ENCODE measurements around the gene TSPEAR. TPM values are rescaled to one million over a fixed set of nuclear protein-coding genes. Genes with fewer than 3 reads are reported as not detected.

TSPEAR gene
- total and polyA plus RNA-seq, 4 donors = 0.24 to 0.66 (median 0.33) TPM; not detected in 1

DNA sequence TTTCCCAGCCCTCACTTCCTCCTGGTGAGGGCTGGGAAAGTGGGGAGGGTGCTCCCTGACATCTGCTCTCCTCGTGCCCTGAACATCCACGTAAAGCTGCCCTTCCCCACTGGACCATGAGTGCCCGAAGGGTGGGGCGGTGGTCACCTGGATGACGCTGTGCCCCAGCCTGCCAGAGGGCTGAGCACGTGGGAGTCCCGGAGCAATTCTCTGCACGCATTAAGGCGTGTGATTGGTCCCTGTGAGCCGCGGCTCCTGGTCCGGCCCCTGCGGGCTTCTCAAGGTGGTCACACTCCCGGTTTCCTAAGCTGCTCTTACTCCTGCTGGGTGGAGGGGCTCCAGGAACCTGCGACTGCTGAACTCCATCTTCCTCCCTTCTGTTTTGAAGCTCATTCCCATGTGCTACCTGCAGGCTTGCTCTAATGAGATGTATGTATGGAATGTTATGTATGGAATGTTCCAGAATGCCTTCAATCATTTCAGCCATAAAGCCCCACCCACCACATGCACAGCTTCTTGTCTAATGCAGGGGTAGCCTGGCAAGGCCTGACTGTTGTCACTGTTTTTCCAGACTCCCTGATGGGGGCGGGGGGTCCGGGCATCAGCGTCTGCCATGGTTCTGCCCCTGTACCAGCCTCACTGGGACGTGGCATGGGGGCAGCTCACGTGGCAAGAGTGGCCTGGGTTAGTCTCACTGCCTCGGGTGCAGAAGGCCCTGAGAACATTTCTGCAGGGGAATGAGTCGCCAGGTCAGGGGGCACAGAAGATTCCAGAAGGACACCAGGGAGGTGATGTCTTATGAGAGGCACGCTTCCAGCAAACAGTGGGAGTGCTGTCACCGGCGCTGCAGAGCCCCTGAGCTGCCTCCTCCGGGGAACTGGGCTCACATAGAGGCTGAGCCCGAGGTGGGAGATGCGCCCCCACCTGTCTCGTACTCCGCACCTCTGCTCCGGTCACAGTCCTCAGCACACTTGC is 190.8 kb downstream of the TSPEAR start:
- Histone ChIP-seq H3K4me1 (ENCODE audit: control insufficient read depth, insufficient read depth, low read length) (no peaks in the 10 kb centered on the region), H3K36me3 (ENCODE audit: control insufficient read depth, insufficient read depth, low read length) (no peaks in the 10 kb centered on the region), H3K9me3 (ENCODE audit: control insufficient read depth, insufficient read depth, low read length) (peaks cover 2% of the 10 kb centered on the region), H3K4me3 (ENCODE audit: low read depth, low read length) (no peak overlapping the region), H3K27me3 (ENCODE audit: control insufficient read depth, insufficient read depth, low read length) (no peaks in the 10 kb centered on the region), H3K27ac (ENCODE audit: low read depth, low read length) (no peak overlapping the region)
- WGBS (ENCODE audit: insufficient coverage) = 92% methylated on average over 28 of the region's 31 CpGs
- no peak for DNase-seq (ENCODE audit: low read depth in 4 of 6, low spot score in 6 of 6)

DNA sequence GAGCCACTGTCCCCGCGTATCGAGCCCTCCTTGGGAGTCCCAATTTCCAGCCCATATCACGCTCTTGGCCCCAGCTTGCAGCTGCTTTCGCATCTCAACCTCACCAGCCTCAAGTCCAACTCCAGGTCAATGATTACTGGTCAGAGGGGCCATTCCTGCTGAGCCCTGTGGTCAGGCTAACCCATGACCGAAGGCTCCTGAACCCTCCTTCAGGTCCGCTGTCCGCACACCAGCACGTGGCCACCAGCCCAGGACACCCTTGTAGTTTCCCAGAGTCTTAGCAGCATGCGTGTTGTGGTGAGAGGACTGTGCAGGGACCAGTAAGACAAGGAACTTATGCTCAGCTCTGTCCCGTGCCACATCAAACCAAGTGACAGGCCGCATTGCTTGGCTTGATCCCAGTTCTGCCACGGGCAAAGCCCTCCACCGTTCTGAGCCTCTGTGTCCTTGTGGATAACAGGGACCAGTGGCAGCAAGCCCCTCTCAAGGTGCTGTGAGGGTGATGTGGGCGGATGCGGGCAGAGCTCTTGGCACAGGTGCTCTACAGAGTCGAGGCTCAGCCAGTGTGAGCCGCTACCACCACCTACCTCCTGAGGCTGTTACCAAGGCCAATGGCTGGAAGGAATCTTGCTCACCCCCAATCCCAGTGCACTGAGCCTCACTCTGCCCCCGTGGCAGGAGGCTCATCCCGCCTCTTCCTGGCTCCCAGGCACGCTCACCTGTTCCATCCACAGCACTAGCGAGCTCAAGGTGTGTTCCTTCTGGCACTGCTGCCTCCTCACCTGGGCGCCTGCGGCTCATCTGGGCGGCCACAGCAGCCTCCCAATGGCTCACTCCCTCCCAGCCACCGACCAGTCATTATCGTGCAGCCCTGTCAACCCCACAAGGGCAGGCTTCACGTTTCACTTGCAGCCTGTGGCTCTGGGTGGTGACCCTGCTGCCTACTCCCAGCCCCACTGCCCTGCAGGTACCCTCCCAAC is 191.7 kb downstream of the TSPEAR start:
- Histone ChIP-seq H3K27ac (ENCODE audit: low read depth, low read length) (no peak overlapping the region), H3K27me3 (ENCODE audit: control insufficient read depth, insufficient read depth, low read length) (no peaks in the 10 kb centered on the region), H3K36me3 (ENCODE audit: control insufficient read depth, insufficient read depth, low read length) (no peaks in the 10 kb centered on the region), H3K4me3 (ENCODE audit: low read depth, low read length) (no peak overlapping the region), H3K4me1 (ENCODE audit: control insufficient read depth, insufficient read depth, low read length) (no peaks in the 10 kb centered on the region), H3K9me3 (ENCODE audit: control insufficient read depth, insufficient read depth, low read length) (peaks cover 2% of the 10 kb centered on the region)
- WGBS (ENCODE audit: insufficient coverage) = 93% methylated on average over 28 of the region's 28 CpGs
- DNase-seq (ENCODE audit: low read depth in 4 of 6, low spot score in 6 of 6) = no peak

DNA sequence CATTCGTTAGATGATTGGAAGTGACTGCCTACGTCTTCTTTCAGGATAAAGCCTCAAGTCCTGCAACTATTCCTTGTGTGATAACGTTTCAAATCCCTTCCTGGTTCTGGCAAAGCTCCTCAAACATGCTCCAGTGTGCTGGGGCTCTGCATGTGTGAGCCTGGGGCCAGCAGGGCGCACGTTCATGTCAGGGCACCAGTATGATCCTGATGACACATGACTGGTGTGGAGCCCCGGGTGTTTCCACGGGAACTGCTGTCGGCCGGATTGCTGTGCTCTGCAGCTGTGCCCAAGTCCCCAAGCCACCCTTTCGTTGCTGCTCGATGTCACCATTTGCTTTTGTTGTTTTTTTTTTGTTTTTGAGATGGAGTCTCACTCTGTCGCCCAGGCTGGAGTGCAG is 192.7 kb downstream of the TSPEAR start:
- Histone ChIP-seq H3K4me3 (ENCODE audit: low read depth, low read length) (no peak overlapping the region), H3K4me1 (ENCODE audit: control insufficient read depth, insufficient read depth, low read length) (no peaks in the 10 kb centered on the region), H3K9me3 (ENCODE audit: control insufficient read depth, insufficient read depth, low read length) (peaks cover 2% of the 10 kb centered on the region), H3K27ac (ENCODE audit: low read depth, low read length) (no peak overlapping the region), H3K36me3 (ENCODE audit: control insufficient read depth, insufficient read depth, low read length) (no peaks in the 10 kb centered on the region), H3K27me3 (ENCODE audit: control insufficient read depth, insufficient read depth, low read length) (no peaks in the 10 kb centered on the region)
- 62% methylated on average over 11 of the region's 12 CpGs for WGBS (ENCODE audit: insufficient coverage)
- DNase-seq (ENCODE audit: low read depth in 4 of 6, low spot score in 6 of 6) = no peak

DNA sequence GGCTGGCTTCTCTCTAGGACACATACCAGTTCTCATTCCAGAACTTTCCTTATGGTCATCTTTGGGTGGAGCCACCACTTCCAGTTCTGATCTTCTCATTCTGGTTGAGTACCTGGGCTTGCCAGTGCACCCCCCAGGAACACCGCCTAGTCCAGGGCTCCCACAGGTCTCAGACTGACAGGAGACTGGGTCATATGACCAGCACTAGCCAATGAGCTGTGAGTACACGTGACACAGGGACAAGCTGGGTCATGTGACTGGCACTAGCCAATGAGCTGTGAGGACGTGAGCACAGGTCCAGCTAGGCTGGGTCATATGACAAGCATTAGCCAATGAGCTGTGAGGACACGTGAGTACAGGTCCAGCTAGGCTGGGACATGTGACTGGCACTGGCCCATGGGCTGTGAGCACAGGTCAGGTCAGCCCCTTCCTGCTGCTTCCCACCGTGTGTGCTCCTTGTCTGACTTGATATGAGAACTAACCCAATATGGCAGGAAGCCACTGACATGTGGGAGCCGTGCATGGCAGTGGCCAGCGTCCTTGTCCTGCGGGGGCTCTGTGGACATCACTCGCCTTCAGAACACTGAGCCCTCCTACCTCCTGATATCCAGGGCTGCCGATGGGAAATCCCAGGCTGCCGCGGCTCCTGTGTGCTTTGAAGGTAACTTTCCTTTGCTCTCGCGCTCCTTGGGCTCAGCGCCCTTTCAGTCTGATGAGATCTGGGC is 194.0 kb downstream of the TSPEAR start:
- Histone ChIP-seq H3K9me3 (ENCODE audit: control insufficient read depth, insufficient read depth, low read length) (peaks cover 2% of the 10 kb centered on the region), H3K27ac (ENCODE audit: low read depth, low read length) (no peak overlapping the region), H3K27me3 (ENCODE audit: control insufficient read depth, insufficient read depth, low read length) (no peaks in the 10 kb centered on the region), H3K4me3 (ENCODE audit: low read depth, low read length) (no peak overlapping the region), H3K4me1 (ENCODE audit: control insufficient read depth, insufficient read depth, low read length) (no peaks in the 10 kb centered on the region), H3K36me3 (ENCODE audit: control insufficient read depth, insufficient read depth, low read length) (no peaks in the 10 kb centered on the region)
- peak in 1 of 6 donors; percentile 14 for DNase-seq (ENCODE audit: low read depth in 4 of 6, low spot score in 6 of 6)
- WGBS (ENCODE audit: insufficient coverage) = 74% methylated on average over 15 of the region's 15 CpGs

DNA sequence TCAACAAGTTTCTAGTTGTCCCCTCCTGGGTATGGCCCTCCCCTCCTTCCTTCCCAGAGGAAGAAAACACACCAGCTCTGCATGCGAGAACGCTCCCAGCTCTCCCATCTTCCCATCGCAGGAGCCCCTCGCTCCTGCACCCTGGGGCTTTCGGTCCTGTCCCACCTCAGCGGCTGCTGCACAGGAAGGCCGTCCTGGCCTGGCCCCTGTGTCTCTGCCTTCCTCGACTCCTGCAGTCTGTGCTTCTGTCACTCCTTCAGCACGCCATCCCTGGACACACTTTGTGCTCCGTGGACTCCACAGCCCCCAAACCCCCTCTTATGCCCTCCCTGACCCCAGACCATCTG is 194.6 kb downstream of the TSPEAR start:
- Histone ChIP-seq H3K36me3 (ENCODE audit: control insufficient read depth, insufficient read depth, low read length) (no peaks in the 10 kb centered on the region), H3K4me3 (ENCODE audit: low read depth, low read length) (no peak overlapping the region), H3K27me3 (ENCODE audit: control insufficient read depth, insufficient read depth, low read length) (no peaks in the 10 kb centered on the region), H3K27ac (ENCODE audit: low read depth, low read length) (no peak overlapping the region), H3K4me1 (ENCODE audit: control insufficient read depth, insufficient read depth, low read length) (no peaks in the 10 kb centered on the region), H3K9me3 (ENCODE audit: control insufficient read depth, insufficient read depth, low read length) (peaks cover 2% of the 10 kb centered on the region)
- 90% methylated on average over 10 of the region's 10 CpGs for WGBS (ENCODE audit: insufficient coverage)
- no peak for DNase-seq (ENCODE audit: low read depth in 4 of 6, low spot score in 6 of 6)

DNA sequence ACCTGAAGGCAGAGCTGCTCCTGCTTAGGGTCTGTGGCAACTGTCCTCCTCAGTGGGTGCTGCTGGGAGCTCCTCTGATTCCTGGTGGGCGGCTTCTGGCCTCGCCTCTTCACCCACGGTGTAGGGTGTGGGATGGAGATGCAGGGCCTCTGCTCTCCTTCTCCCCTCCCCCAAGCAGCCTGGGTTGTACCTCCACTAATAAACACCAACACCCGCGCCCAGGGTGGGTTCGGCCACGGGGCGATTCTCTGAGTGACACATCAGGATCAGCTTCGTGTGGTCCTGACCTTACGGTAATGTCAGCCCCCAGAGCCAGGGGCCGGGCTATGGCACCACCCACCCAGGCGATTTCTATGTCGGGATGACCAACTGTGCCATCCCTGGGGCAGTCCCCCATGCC is 195.0 kb downstream of the TSPEAR start:
- Histone ChIP-seq H3K9me3 (ENCODE audit: control insufficient read depth, insufficient read depth, low read length) (peaks cover 2% of the 10 kb centered on the region), H3K4me3 (ENCODE audit: low read depth, low read length) (no peak overlapping the region), H3K27ac (ENCODE audit: low read depth, low read length) (no peak overlapping the region), H3K36me3 (ENCODE audit: control insufficient read depth, insufficient read depth, low read length) (no peaks in the 10 kb centered on the region), H3K27me3 (ENCODE audit: control insufficient read depth, insufficient read depth, low read length) (no peaks in the 10 kb centered on the region), H3K4me1 (ENCODE audit: control insufficient read depth, insufficient read depth, low read length) (no peaks in the 10 kb centered on the region)
- DNase-seq (ENCODE audit: low read depth in 4 of 6, low spot score in 6 of 6) = no peak
- 88% methylated on average over 10 of the region's 13 CpGs for WGBS (ENCODE audit: insufficient coverage)

DNA sequence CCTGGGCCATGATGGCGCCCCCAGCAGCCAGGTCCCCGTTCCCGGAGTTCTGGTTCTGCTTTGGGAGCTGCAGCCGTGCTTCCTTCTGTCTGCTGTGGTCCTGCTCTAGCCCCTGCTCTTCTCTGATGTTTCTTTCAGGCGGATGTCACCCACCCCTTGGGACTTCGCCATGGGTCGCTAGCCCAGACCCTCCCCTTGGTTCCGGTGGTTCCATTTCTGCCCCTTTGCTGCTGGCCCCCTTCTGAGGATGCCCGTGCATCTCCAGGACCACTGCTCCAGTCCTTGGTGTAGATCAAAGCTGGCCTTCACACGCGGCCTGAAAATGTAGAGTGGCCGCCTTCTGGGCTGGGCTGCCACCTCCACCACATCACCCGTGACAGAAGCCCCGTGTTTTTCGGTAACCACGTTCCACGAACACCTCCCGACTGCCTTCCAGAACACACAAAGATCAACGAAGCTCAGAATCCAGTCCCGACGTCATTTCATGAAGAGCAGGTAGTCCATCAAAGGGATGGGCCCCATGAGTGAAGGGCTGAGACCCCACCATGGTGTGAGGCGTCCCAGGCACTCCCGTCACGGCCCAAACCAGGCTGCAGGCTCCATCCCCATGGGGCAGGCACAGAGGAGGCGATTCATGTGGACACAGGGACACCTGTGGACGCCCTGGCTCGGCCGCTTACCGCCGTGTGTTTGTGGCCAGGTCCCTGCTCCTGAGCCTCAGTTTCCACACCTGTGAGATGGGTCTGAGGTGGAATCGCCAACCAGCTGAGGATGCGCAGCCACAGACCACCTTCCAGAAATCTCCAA is 195.8 kb downstream of the TSPEAR start:
- Histone ChIP-seq H3K36me3 (ENCODE audit: control insufficient read depth, insufficient read depth, low read length) (no peaks in the 10 kb centered on the region), H3K4me3 (ENCODE audit: low read depth, low read length) (no peak overlapping the region), H3K27me3 (ENCODE audit: control insufficient read depth, insufficient read depth, low read length) (peaks cover under 1% of the 10 kb centered on the region), H3K9me3 (ENCODE audit: control insufficient read depth, insufficient read depth, low read length) (peaks cover 2% of the 10 kb centered on the region), H3K27ac (ENCODE audit: low read depth, low read length) (no peak overlapping the region), H3K4me1 (ENCODE audit: control insufficient read depth, insufficient read depth, low read length) (peaks cover 3% of the 10 kb centered on the region)
- no peak for DNase-seq (ENCODE audit: low read depth in 4 of 6, low spot score in 6 of 6)
- WGBS (ENCODE audit: insufficient coverage) = 90% methylated on average over 30 of the region's 32 CpGs

DNA sequence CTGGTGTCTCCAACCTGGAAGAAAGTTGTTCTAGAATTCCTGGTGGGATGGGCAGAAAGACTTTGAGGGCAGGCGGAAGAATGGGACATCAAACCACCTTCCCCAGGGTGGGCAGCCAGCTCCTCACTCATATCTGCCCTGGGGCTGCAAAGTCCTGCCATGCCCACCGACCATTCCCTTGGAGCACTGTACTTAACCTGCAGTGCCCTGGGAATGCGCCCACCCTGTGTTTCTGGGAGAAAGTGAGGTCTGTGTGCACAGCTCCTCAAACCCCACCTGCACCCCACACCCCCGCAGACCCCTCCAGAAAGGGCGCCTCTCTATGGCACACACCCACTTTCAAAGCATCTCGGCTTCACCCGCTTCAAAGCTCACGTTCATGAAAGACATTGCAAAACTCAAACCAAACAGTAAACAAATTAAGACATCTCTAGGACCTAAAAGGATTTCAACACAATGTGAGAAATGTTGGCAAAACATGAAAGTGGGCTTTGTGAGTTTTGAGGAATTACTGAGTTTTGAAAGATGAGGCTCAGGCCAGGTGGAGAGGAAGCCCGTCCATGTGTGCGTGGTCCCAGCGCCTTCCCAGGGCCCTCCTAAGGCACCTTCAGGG is 196.5 kb downstream of the TSPEAR start:
- H3K4me1 ChIP-seq (ENCODE audit: control insufficient read depth, insufficient read depth, low read length) = peaks cover 9% of the 10 kb centered on the region
- peaks cover 2% of the 10 kb centered on the region for H3K9me3 ChIP-seq (ENCODE audit: control insufficient read depth, insufficient read depth, low read length)
- no peak for DNase-seq (ENCODE audit: low read depth in 4 of 6, low spot score in 6 of 6)
- no peak overlapping the region for H3K27ac ChIP-seq (ENCODE audit: low read depth, low read length)
- H3K4me3 ChIP-seq (ENCODE audit: low read depth, low read length) = no peak overlapping the region
- no peaks in the 10 kb centered on the region for H3K36me3 ChIP-seq (ENCODE audit: control insufficient read depth, insufficient read depth, low read length)
- peaks cover 4% of the 10 kb centered on the region for H3K27me3 ChIP-seq (ENCODE audit: control insufficient read depth, insufficient read depth, low read length)
- 90% methylated on average over 8 of the region's 11 CpGs for WGBS (ENCODE audit: insufficient coverage)
